NCI-H1092 (cell line): ENCODE results near the gene HOXB5.
A peak's percentile ranks its signal among the peaks of the same experiment; 100 is the strongest.

Source experiments
- DNase-seq: peaks from one replicate; lab custom pipeline; 2025; lab: John Stamatoyannopoulos, UW

The HOXB5 gene

GRCh38 chr17:48629411-48629759 is 35.8 kb upstream of the HOXB5 start:
- no peak for DNase-seq

DNA sequence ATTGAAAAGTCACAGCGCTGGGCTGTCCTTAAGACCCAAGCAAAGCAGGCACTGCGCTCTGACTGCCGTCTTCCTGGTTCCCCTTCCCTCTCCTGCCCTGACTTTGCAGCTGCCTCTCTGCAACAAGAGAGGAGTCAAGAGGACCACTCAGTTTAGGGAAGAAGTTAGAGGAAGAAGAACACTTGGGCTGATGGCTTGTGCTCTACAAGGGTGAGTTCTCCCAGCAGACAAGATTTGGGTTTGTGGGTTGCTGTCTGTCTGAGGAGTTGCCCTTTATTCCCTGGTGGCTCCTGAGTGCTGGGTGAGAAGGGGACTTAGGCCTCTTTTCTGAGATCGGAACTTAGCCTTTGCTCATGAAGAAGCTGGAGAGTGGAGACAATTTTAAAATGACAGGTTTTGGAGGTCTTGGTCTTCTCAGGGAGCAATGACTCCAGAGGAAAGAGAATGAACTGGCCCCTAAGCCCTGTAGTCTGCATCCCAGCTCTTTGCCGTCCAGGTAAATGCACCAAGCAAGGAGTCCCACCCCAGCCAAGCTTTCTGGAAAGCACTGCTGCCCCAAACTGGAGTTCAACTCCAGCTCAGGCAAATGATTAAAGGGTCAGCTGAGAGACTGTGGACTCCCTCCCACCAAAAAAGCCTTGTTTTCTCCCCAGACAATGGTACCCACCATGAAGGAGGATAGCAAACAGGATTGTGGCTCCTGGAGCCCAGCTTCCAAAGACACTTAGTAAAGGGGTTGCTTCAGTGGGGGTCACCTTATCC is 35.3 kb upstream of the HOXB5 start:
- no peak for DNase-seq

- DNase-seq = no peak
Observed at GRCh38 chr17:48627623-48628521, 34.3 kb upstream of the HOXB5 start.

- DNase-seq = no peak
Observed at GRCh38 chr17:48627118-48627597, 33.6 kb upstream of the HOXB5 start.

DNA sequence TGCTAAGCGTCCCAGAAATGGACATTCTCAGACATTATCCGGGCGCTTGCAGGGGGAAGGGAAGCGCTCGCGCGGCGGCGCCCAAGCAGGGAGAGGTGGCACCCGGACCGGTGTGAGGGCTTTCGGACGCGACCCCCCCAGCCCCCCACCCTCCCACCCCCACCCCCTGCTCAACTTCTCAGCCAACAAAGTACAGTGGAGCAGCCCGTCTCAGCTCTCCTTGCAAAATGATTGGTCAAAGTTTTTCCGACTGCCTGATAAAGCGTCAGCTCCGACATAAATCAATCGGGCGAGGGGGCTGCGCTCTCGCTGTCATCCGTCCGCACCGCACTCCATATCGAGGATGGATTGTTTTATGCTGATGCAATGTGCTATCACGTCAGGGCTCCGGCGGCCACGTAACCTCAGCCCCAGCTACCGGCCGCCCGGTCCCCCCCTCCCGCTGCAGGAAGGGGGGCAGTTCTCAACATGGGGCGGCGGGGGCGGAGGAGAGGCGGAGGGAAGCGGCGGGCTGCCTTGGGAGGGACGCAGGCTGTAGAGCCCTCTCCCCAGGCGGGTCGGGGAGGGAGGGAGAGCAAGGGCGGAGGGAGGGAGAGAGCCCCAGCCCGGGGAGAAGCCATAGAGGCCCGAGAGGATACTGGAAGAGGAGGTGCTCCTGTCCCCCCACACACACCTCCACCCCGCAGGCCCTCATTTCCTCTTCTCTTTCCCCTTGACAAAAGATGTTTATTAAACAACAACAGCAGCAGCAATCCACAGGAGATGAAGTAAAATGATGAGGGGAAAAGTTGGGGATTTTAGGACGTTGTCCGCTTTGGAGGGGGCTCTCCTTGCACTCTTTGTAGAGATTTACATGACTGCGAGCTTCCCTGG is 32.9 kb upstream of the HOXB5 start, which contains the start of gene HOXB9:
Gene HOXB9 (minus strand): TSS at position 114 of the 873 bp plus-strand sequence. CDS start 89 bp downstream, at position 25.
- no peak for DNase-seq

- DNase-seq = no peak
Observed at GRCh38 chr17:48625495-48626244, 32.1 kb upstream of the HOXB5 start.

DNA sequence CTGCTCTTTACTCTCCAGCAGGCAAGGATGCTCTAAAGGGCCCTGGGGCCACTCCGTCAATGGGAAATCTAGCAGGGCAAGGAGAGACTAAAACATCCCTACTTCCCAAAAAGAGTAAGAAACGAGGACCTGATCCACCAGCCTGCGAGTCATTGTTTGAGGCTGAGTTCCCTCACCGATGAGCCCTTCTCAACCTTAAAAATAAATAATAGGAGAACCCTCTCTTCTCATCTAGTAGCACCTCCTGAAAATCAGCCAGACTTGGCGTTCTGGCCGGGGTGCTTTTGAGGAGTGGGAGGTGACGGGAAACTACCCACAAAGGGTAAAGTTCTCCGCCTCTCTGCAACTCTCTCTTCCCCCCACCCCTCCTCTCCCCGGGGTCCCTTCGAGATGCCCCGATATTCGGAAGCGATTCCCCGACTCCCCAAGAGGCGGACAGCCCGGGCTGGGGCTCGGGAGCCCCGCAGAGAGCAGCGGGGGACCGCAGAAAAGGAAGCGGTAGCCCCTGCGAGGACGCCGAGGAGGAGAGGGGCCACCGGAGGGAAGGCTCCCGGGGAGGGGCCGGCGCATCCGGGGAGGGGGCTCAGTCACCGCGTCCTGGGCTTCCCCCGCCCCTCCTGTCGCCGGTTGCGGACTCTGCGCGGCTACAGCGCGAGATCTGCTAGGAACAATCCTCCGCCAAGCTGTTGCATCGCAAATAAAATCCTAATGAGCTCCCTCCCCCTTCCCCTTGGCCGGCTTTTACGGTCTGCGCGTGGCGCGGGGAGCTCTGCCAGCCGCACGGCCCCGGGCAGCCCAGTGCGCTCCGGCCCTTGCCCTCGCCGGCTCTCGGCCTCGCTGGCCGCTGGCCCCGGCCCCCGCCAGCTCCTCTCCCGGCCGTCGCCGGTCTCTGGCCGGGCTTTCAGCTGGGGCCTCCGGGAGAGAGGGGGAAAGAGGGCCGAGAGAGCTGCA is 31.2 kb upstream of the HOXB5 start:
- DNase-seq = peak; percentile 30

DNA sequence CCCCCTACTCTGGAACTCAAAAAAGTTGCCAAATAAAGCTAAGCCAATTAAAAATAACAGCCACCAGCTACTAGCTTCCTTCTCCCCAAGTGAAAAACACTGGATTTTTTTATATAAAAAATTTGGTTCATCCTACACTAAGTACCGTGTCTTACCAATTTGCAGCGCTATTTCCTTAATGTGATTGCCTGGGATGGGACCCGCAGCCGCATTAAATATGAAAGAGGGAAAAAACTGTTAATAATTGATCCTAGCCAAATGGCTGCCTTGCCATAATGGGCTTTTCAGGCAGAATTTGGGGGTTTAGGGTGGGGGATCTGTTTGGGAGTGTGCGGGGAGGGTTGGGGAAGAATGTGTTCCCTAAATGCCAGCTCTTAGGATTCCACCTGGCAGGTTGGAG is 30.5 kb upstream of the HOXB5 start:
- no peak for DNase-seq

DNA sequence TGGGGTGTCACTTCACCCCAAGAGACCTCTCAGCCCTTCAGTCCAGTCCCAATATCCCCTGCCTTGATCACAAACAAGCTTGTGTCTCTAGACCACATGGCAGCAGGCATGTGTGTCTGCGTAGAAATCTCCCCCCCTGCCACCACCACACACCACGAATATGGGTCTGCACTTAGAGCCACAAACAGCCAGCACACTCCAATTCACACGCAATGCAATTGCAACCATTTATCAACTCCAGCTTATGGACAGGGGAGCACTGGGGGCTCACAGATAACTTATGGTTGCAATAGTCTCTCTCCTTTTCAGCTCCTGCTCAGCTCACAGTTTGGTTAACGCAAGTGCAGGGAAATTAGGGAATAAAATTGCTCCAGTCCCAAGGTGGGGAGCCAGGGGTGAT is 30.0 kb upstream of the HOXB5 start:
- DNase-seq = no peak

- DNase-seq = no peak
Observed at GRCh38 chr17:48622857-48623256, 29.3 kb upstream of the HOXB5 start.

DNA sequence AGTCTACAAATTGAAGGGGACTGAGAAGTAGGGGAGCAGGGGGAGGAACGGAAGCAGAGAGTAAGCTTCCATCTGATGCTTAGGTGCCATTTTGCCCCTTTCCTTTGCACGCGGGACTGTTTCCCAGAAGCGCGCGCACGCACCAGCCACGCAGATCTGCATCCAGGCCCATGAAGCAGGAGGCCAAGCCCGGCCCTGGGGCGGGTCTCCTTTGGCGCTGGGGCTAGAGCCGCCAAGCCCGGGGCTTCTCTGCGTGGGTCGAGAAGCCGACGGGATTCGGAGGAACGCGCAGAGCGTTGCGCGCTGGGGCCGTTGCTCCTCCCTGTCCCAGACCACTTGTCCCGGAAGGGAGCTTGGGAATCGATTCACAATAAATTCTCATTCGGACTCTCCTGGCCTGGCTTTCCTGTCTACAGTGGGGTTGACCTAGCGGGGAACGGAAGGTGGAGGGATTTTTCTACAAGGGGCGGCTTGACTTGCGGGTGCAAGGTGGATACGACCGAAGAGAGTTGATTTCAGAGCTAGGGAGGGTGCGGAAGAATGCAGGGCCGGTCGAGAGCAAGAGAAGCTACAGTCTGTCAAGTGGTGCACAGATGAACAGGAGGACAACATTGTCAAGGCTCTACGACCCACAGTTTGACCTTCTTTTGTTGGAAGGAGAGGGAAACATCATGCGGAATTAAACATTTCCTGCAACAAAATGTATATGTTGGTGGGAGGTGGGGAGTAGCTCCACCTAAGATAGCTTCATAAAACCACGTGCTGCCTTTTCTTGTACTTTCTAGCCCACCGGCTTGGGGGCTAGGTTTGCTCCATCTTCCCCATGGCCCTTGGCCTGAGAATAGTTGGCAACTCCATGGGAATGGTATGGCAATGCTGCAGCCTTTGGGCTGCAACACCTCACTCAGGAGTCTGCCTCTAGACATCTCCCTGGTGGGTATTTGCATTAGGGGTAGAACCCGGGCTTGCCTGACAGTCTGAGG is 28.1 kb upstream of the HOXB5 start:
- DNase-seq = no peak

- no peak for DNase-seq
Observed at GRCh38 chr17:48620461-48621139, 27.0 kb upstream of the HOXB5 start.

GRCh38 chr17:48619826-48620449 is 26.4 kb upstream of the HOXB5 start:
- DNase-seq = no peak

- peak; percentile 53 for DNase-seq
Observed at GRCh38 chr17:48618256-48618896, 24.8 kb upstream of the HOXB5 start.

DNA sequence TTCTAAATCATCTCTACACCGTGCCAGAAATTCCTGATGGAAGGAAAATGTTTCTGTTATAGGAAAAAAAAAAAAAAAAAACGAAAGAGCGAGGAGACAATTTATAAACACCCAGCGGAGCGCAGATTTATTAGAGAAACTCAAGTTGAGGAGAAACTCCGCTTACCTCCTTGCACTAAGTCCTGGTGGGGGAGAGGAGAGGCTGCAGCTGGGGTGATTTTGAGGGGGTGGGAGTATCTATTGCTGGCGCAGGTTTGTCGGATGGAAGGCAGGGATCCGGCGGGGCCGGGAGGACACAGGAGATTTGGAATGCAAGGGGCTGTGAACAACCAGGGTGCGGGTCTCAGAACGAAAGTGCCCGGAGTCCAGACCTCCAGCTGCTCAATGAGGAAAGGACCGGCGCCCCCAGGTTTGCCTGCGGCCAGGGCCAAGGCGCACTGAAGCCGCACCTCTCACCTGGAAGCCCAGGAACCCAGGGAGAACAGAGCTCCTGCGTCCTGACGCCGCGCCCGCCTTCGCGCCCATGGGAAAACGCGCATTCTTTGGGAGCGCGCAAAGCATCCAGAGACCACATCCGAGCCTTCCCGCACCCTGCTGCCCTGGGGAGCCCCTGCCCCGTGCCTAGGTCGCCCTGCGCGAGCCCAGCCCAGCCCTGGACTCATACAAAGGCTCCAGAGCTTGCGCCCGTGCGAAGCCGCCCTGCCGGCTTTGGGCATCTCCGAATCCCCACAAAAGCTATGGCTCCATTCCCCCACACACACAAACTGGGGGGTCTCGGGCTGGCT is 24.1 kb upstream of the HOXB5 start:
- DNase-seq = no peak

DNA sequence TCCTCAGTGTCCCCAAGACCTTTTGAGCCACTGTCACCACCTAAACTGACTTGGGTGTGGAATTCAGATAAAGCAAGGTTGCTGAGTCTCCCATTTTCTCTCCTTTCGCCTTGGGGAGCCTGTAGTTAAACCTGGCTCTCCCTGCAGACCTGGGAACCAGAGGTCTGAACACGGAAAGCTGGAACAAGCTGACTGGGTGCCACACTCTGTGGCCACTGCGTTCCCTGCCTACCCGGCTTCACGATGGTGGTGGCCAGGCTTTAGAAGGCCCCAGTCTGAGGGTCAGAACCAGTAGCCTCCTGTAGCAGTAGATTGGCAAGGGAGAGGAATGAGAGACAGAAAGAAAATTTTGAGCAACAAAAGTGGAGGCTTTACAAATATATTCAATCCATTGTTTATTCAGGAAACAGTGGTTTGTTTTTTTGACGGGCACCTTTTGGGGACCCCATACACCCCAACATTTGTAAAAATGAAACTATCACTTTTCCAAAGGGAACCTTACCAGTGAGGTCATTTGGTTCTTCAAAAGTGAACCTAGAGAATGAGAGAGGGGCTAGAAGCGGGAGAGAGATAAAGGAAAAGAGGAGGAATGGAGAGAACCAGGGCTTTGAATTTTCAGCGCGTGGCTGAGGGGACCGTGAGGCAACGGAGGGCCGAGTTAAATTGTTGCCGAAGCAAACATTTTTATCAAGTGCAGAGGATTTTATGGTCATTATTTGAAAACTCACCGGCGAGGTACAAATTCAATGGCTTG is 23.3 kb upstream of the HOXB5 start:
- DNase-seq = no peak
